GM12873 (cell line): Measurements from ENCODE around the gene HSP90AB1.
A peak's percentile ranks its signal among the peaks of the same experiment; 100 is the strongest.

Experiments used
- CTCF ChIP-seq: IDR thresholded peaks from 2 replicates; pipeline ENCODE4 v1.5.1; 2012; ENCODE audit warnings: low read depth, mild to moderate bottlenecking, moderate library complexity, low read length, control low read depth; ENCODE audit not compliant: insufficient read depth; ENCODE audit errors: missing control alignments

Gene HSP90AB1

GRCh38 chr6:44234101-44235025 is 12.5 kb upstream of the HSP90AB1 start:
- TF ChIP-seq CTCF = peak; percentile 82

GRCh38 chr6:44235269-44235668 is 11.6 kb upstream of the HSP90AB1 start:
- TF ChIP-seq CTCF = no peak

- no peak for TF ChIP-seq CTCF
These were observed 10.9 kb upstream of the HSP90AB1 start for GRCh38 chr6:44235891-44236516.

- TF ChIP-seq CTCF = no peak
These were observed 9.7 kb upstream of the HSP90AB1 start for GRCh38 chr6:44237021-44237812.

- TF ChIP-seq CTCF = peak; percentile 98
These were observed 9.0 kb upstream of the HSP90AB1 start for GRCh38 chr6:44237813-44238433.

- TF ChIP-seq CTCF = no peak
These were observed 8.1 kb upstream of the HSP90AB1 start for GRCh38 chr6:44238687-44239350.

GRCh38 chr6:44243345-44243744 is 3.6 kb upstream of the HSP90AB1 start:
- no peak for TF ChIP-seq CTCF
